ENCODE results near the gene PGPEP1. TPM values are rescaled to one million over a fixed set of nuclear protein-coding genes. Genes with fewer than 3 reads are reported as not detected.

Gene PGPEP1
- total RNA-seq, 1 experiment from 2014 or later = 27.9 TPM

DNA sequence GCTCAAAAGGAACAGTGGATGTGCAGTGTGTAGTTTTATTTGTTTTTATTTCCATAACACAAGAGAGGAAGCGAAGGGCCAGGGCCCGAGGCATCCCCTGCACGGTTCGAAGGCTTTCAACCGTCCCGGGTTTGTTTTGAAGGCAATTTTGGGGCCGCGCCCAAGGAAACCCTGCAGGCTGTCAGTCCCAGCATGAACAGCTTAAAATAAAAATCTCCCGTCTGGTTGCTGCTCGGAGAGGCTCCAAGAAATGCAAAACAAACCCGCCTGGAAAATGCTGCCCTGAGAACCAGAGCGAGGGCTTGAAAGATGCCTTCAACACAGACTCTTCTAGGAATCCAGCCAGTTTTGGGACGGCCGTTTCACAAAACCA lies 33.5 kb upstream of the PGPEP1 start:
- no peak overlapping the region for H3K4me3 Mint-ChIP-seq (ENCODE audit: low read depth, unreplicated experiment)
- peaks cover 28% of the 10 kb centered on the region for H3K36me3 Mint-ChIP-seq (ENCODE audit: insufficient read depth, unreplicated experiment)
- intact Hi-C loops (cut with micrococcal nuclease; ENCODE audit: unreplicated experiment) = no loop called here
- TSS peak; percentile 86 for BruUV-seq (replicated peaks)
- H3K27ac Mint-ChIP-seq (ENCODE audit: unreplicated experiment) = no peak overlapping the region
- H3K27me3 Mint-ChIP-seq (ENCODE audit: unreplicated experiment) = no peaks in the 10 kb centered on the region
- DNase-seq = no peak
- H3K9me3 Mint-ChIP-seq (ENCODE audit: low read depth, unreplicated experiment) = no peaks in the 10 kb centered on the region
- peaks cover 10% of the 10 kb centered on the region for H3K4me1 Mint-ChIP-seq (ENCODE audit: low read depth, unreplicated experiment)
- TF ChIP-seq, protein P1, sequence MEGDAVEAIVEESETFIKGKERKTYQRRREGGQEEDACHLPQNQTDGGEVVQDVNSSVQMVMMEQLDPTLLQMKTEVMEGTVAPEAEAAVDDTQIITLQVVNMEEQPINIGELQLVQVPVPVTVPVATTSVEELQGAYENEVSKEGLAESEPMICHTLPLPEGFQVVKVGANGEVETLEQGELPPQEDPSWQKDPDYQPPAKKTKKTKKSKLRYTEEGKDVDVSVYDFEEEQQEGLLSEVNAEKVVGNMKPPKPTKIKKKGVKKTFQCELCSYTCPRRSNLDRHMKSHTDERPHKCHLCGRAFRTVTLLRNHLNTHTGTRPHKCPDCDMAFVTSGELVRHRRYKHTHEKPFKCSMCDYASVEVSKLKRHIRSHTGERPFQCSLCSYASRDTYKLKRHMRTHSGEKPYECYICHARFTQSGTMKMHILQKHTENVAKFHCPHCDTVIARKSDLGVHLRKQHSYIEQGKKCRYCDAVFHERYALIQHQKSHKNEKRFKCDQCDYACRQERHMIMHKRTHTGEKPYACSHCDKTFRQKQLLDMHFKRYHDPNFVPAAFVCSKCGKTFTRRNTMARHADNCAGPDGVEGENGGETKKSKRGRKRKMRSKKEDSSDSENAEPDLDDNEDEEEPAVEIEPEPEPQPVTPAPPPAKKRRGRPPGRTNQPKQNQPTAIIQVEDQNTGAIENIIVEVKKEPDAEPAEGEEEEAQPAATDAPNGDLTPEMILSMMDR (IDR thresholded peaks at IDR 0.05; ENCODE audit: unreplicated experiment) = no peak
- CTCF ChIA-PET = no interaction called here

DNA sequence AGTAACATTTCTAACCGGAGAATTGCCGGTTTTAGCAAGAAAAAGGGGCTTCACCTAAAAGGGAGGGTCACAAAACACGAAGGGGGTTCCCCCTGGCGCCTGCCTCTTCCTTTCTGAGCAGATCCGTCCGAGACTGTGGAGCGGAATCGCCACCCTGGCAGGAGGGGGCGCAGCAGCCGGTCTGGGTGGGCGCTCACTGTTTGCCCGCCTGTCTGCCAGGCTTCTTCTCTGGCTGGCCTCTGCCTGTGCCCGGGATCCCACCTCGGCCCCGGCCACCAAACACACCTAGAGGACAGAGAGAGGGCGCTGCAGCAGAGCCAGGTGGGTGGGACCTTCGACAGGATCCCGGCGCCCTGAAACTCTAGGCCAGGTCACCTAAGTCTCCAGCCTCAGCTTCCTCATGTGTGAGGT lies 33.1 kb upstream of the PGPEP1 start:
- intact Hi-C loops (cut with micrococcal nuclease; ENCODE audit: unreplicated experiment) = no loop called here
- CTCF ChIA-PET = no interaction called here
- H3K4me3 Mint-ChIP-seq (ENCODE audit: low read depth, unreplicated experiment) = no peak overlapping the region
- peaks cover 32% of the 10 kb centered on the region for H3K36me3 Mint-ChIP-seq (ENCODE audit: insufficient read depth, unreplicated experiment)
- no peak for DNase-seq
- H3K27ac Mint-ChIP-seq (ENCODE audit: unreplicated experiment) = no peak overlapping the region
- H3K4me1 Mint-ChIP-seq (ENCODE audit: low read depth, unreplicated experiment) = peaks cover 10% of the 10 kb centered on the region
- BruUV-seq (replicated peaks) = no TSS peak
- no peaks in the 10 kb centered on the region for H3K27me3 Mint-ChIP-seq (ENCODE audit: unreplicated experiment)
- TF ChIP-seq, protein P1 (IDR thresholded peaks at IDR 0.05; ENCODE audit: unreplicated experiment) = no peak
- H3K9me3 Mint-ChIP-seq (ENCODE audit: low read depth, unreplicated experiment) = no peaks in the 10 kb centered on the region

DNA sequence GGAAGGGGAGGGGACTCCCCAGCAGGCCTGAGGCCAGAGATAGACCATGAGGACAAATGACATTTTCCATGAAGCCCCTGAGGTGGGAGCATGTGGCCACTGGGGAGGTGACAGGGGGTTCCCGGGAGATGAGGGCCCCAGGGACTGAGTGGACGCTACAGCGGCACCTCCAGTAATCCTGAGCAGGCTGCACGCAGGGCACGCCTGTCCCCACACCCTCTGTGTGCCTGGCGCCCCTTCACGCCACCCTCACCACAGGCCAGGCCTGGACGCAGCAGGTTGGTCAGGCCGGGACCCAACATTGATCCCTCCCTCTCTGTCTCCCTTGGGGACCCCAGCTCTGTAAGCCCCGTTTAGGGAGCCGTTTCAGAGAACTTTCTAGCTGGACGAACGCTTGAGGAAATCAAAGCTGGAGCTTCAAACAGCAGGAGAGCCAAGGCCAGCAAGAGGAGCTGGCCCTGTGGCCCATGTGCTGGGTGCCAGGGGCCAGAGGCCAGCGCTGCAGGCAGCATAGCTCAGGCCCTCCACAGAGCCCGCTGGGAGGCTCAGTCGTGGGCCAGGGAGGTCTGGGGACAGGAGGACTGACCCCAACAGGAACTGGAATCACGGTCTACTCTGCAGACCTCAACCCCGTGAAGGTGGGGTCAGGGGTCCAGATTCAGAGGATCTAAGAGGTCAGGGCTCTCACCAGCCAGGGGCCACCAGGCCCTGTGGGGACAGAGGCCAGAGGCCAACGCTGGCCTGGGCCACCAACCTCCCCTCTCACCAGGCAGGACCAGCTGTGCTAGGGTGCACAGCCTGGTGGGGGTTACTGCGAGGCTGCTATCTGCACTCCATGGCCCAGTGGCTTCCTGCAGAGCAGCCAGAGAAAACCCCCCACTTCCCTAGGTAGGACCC lies 32.1 kb upstream of the PGPEP1 start:
- TF ChIP-seq, protein P1 (IDR thresholded peaks at IDR 0.05; ENCODE audit: unreplicated experiment) = no peak
- CTCF ChIA-PET = no interaction called here
- no TSS peak for BruUV-seq (replicated peaks)
- intact Hi-C loops (cut with micrococcal nuclease; ENCODE audit: unreplicated experiment) = no loop called here
- Mint-ChIP-seq H3K36me3 (ENCODE audit: insufficient read depth, unreplicated experiment) (peaks cover 39% of the 10 kb centered on the region), H3K4me3 (ENCODE audit: low read depth, unreplicated experiment) (no peak overlapping the region), H3K4me1 (ENCODE audit: low read depth, unreplicated experiment) (peaks cover 8% of the 10 kb centered on the region), H3K9me3 (ENCODE audit: low read depth, unreplicated experiment) (no peaks in the 10 kb centered on the region), H3K27ac (ENCODE audit: unreplicated experiment) (no peak overlapping the region), H3K27me3 (ENCODE audit: unreplicated experiment) (no peaks in the 10 kb centered on the region)
- no peak for DNase-seq

DNA sequence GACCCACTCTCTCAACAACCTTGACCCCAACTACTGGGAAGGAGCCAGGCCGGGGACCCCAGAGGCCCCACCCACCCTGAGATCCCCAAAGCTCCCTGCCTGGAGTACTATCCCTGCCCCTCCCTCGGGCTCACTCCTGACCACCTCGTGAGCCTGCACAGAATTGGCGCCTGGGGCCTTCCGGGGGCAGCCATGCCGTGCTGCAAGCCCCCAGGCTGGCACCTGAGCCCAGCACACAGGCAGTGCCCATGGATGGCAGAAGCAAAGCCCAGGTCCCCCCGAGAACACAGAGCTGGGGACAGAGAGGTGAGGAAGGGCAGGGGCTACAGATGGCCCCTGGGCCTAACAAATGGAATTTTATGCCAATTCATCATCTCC lies 31.5 kb upstream of the PGPEP1 start:
- Mint-ChIP-seq H3K9me3 (ENCODE audit: low read depth, unreplicated experiment) (no peaks in the 10 kb centered on the region), H3K36me3 (ENCODE audit: insufficient read depth, unreplicated experiment) (peaks cover 34% of the 10 kb centered on the region), H3K27ac (ENCODE audit: unreplicated experiment) (no peak overlapping the region), H3K4me3 (ENCODE audit: low read depth, unreplicated experiment) (no peak overlapping the region), H3K4me1 (ENCODE audit: low read depth, unreplicated experiment) (peaks cover 2% of the 10 kb centered on the region), H3K27me3 (ENCODE audit: unreplicated experiment) (no peaks in the 10 kb centered on the region)
- DNase-seq = no peak
- TF ChIP-seq, protein P1 (IDR thresholded peaks at IDR 0.05; ENCODE audit: unreplicated experiment) = no peak
- BruUV-seq (replicated peaks) = no TSS peak
- intact Hi-C loops (cut with micrococcal nuclease; ENCODE audit: unreplicated experiment) = no loop called here
- CTCF ChIA-PET = no interaction called here
